CD14-positive monocyte (primary cell): Measurements from ENCODE around the gene ARMCX4. TPM values are rescaled to one million over a fixed set of nuclear protein-coding genes. Genes with fewer than 3 reads are reported as not detected.

Source experiments
- DNase-seq, 3 donors: peaks; one replicate each; pipeline ENCODE4 v3.0.0-alpha.2; 2011 to 2022
- H2AFZ ChIP-seq: 2 replicates; pipeline ENCODE4 v1.6.0; 2012; ENCODE audit warnings: mild to moderate bottlenecking, low read depth, low read length, inconsistent platforms; ENCODE audit not compliant: insufficient read depth, poor library complexity, severe bottlenecking
- H3K27ac ChIP-seq, 2 donors: 1 replicate in 1 of 2; 2 replicates in 1 of 2; pipeline ENCODE4 v1.5.1; 2012 to 2013; ENCODE audit warnings: low read length in 2 of 2, control low read depth in 1 of 2, inconsistent platforms in 1 of 2, low read depth in 1 of 2, mild to moderate bottlenecking in 1 of 2
- H3K27me3 ChIP-seq, 2 donors: one replicate each; pipeline versions ENCODE4 v1.6.0 to v1.6.1; 2011 to 2013; ENCODE audit warnings: low read length in 2 of 2; ENCODE audit not compliant: control insufficient read depth in 2 of 2, insufficient read depth in 2 of 2
- H3K36me3 ChIP-seq, 2 donors: replicated peaks in 1 of 2; 1 replicate in 1 of 2; 2 replicates in 1 of 2; pipeline versions ENCODE4 v1.5.1 to v1.6.1; 2012 to 2013; ENCODE audit warnings: low read length in 2 of 2, control low read depth in 1 of 2, inconsistent platforms in 1 of 2, mild to moderate bottlenecking in 1 of 2; ENCODE audit not compliant: insufficient read depth in 2 of 2, control insufficient read depth in 1 of 2
- H3K4me1 ChIP-seq, 2 donors: 1 replicate in 1 of 2; 2 replicates in 1 of 2; pipeline versions ENCODE4 v1.5.1 to v1.6.1; 2012 to 2013; ENCODE audit warnings: low read length in 2 of 2, control low read depth in 1 of 2, inconsistent platforms in 1 of 2, mild to moderate bottlenecking in 1 of 2, moderate library complexity in 1 of 2; ENCODE audit not compliant: insufficient read depth in 2 of 2, control insufficient read depth in 1 of 2
- H3K4me2 ChIP-seq: replicated peaks from 2 replicates; pipeline ENCODE3; 2012; ENCODE audit warnings: low read length, moderate library complexity, mild to moderate bottlenecking; ENCODE audit not compliant: poor library complexity, severe bottlenecking; ENCODE audit errors: extremely low read depth
- H3K4me3 ChIP-seq, 3 experiments: fragments of 200-600 bp in 1 of 3; sonication (generic) in 1 of 3; replicated peaks in 1 of 3; 1 replicate in 2 of 3; 2 replicates in 1 of 3; pipeline ENCODE4 v1.5.1; 2011 to 2013; ENCODE audit warnings: low read length in 3 of 3, mild to moderate bottlenecking in 3 of 3, control low read depth in 2 of 3, low read depth in 2 of 3, inconsistent platforms in 1 of 3, moderate library complexity in 1 of 3
- H3K79me2 ChIP-seq: 2 replicates; pipeline ENCODE4 v1.6.0; 2012; ENCODE audit warnings: mild to moderate bottlenecking, control low read depth, inconsistent platforms, low read length, moderate library complexity; ENCODE audit not compliant: insufficient read depth
- H3K9ac ChIP-seq: 2 replicates; pipeline ENCODE4 v1.6.0; 2017; ENCODE audit warnings: low read length, mild to moderate bottlenecking; ENCODE audit not compliant: insufficient read depth, poor library complexity, severe bottlenecking
- H3K9me3 ChIP-seq, 2 donors: replicated peaks in 1 of 2; 1 replicate in 1 of 2; 2 replicates in 1 of 2; pipeline versions ENCODE4 v1.5.1 to v1.6.1; 2012 to 2013; ENCODE audit warnings: low read length in 2 of 2, control low read depth in 1 of 2; ENCODE audit not compliant: control insufficient read depth in 1 of 2, insufficient read depth in 1 of 2
- H4K20me1 ChIP-seq: 2 replicates; pipeline ENCODE4 v1.6.0; 2012; ENCODE audit warnings: mild to moderate bottlenecking, low read length, control low read depth, moderate library complexity; ENCODE audit not compliant: insufficient read depth
- H3K27ac Mint-ChIP-seq, 7 donors: one replicate each; pipeline ENCODE4 v1.8.0; 2020; ENCODE audit warnings: mild to moderate bottlenecking in 7 of 7, mixed read lengths in 7 of 7, moderate library complexity in 6 of 7, inconsistent platforms in 2 of 7
- H3K27me3 Mint-ChIP-seq, 3 donors: one replicate each; pipeline ENCODE4 v1.8.0; 2021 to 2022; ENCODE audit warnings: low read depth in 3 of 3, mild to moderate bottlenecking in 3 of 3, mixed read lengths in 3 of 3, moderate library complexity in 3 of 3, inconsistent platforms in 1 of 3
- H3K36me3 Mint-ChIP-seq, 2 donors: one replicate each; pipeline ENCODE4 v1.8.0; 2020; ENCODE audit warnings: mixed read lengths in 2 of 2, inconsistent platforms in 1 of 2, mild to moderate bottlenecking in 1 of 2
- H3K4me1 Mint-ChIP-seq: one replicate; pipeline ENCODE4 v1.8.0; 2020; ENCODE audit warnings: mild to moderate bottlenecking, mixed read lengths
- H3K4me3 Mint-ChIP-seq, 2 donors: one replicate each; pipeline ENCODE4 v1.8.0; 2020; ENCODE audit warnings: mild to moderate bottlenecking in 2 of 2, mixed read lengths in 2 of 2, moderate library complexity in 1 of 2
- H3K9me3 Mint-ChIP-seq, 7 donors: one replicate each; pipeline ENCODE4 v1.8.0; 2020 to 2022; ENCODE audit warnings: mixed read lengths in 7 of 7, mild to moderate bottlenecking in 6 of 7, moderate library complexity in 6 of 7, inconsistent platforms in 2 of 7
- WGBS: methylation state at CpG from one replicate; pipeline ENCODE4 v1.1.5; 2013; ENCODE audit warnings: missing lambda C conversion rate; ENCODE audit not compliant: insufficient coverage; 5-methylcytosine and 5-hydroxymethylcytosine counted together
- intact Hi-C, 2 donors: fragments of 100-400 bp; cut with micrococcal nuclease; formaldehyde crosslinking; loops; one replicate each; pipeline versions ENCODE4 v1.15.0 to v1.15.1; 2023
- polyA plus RNA-seq, 3 donors: library from polyadenylated mRNA; depleted of rRNA in 1 of 3; unstranded in 2 of 3; stranded (reverse) in 1 of 3; fragments of 300-500 nt in 2 of 3; fragments of >200 nt in 1 of 3; fragmentation: Illumina TruSeq in 2 of 3; gene quantifications; 1 replicate in 2 of 3; 2 replicates in 1 of 3; pipeline ENCODE4 v1.2.3, GENCODE V29; 2012 to 2021
- TF ChIP-seq, protein P1 (sequence below): fragments of 200-600 bp; IDR thresholded peaks from one replicate; pipeline ENCODE4 v1.8.0; 2022; ENCODE audit warnings: antibody characterized with exemption, mild to moderate bottlenecking

ARMCX4 gene
- polyA plus RNA-seq, 3 donors = 0.66 to 4.4 TPM; not detected in 1

GRCh38 chrX:101530944-101531343, 45.7 kb downstream of the ARMCX4 start:
- no peaks in the 10 kb centered on the region for H4K20me1 ChIP-seq
- H3K9me3 Mint-ChIP-seq = peaks cover 0 to 14% (median 3%) of the 10 kb centered on the region in 7 donors
- H3K4me2 ChIP-seq = no peak overlapping the region
- H3K27ac ChIP-seq = no peak overlapping the region
- no peak overlapping the region for H2AFZ ChIP-seq
- DNase-seq = no peak
- peaks cover 0 to 2% (median 0%) of the 10 kb centered on the region in 3 donors for H3K27me3 Mint-ChIP-seq
- TF ChIP-seq, protein P1, sequence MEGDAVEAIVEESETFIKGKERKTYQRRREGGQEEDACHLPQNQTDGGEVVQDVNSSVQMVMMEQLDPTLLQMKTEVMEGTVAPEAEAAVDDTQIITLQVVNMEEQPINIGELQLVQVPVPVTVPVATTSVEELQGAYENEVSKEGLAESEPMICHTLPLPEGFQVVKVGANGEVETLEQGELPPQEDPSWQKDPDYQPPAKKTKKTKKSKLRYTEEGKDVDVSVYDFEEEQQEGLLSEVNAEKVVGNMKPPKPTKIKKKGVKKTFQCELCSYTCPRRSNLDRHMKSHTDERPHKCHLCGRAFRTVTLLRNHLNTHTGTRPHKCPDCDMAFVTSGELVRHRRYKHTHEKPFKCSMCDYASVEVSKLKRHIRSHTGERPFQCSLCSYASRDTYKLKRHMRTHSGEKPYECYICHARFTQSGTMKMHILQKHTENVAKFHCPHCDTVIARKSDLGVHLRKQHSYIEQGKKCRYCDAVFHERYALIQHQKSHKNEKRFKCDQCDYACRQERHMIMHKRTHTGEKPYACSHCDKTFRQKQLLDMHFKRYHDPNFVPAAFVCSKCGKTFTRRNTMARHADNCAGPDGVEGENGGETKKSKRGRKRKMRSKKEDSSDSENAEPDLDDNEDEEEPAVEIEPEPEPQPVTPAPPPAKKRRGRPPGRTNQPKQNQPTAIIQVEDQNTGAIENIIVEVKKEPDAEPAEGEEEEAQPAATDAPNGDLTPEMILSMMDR = no peak
- H3K9ac ChIP-seq = no peak overlapping the region
- H3K36me3 ChIP-seq = no peaks in the 10 kb centered on the region
- H3K4me3 Mint-ChIP-seq = no peak overlapping the region
- H3K36me3 Mint-ChIP-seq = no peaks in the 10 kb centered on the region
- H3K4me3 ChIP-seq = no peak overlapping the region
- no peaks in the 10 kb centered on the region for H3K79me2 ChIP-seq
- no peaks in the 10 kb centered on the region for H3K27me3 ChIP-seq
- no peaks in the 10 kb centered on the region for H3K9me3 ChIP-seq
- H3K4me1 Mint-ChIP-seq = no peaks in the 10 kb centered on the region
- no CpG with 5 or more reads among the region's 2 CpGs for WGBS
- no peaks in the 10 kb centered on the region for H3K4me1 ChIP-seq
- H3K27ac Mint-ChIP-seq = no peak overlapping the region
- intact Hi-C loops = no loop called here

Other genes starting within 250 kb of the ARMCX4 start
- gene TAF7L, start 194.1 kb upstream of the ARMCX4 start, polyA plus RNA-seq = not detected
- 1 to 10 TPM; 1.9 to 2.5 (median 2.4) TPM for gene TIMM8A, start 136.7 kb upstream of the ARMCX4 start, polyA plus RNA-seq
- 10 to 100 TPM; 74.1 to 92.9 (median 82.9) TPM for gene BTK, start 99.3 kb upstream of the ARMCX4 start, polyA plus RNA-seq
- 1,000 to 10,000 TPM in 1 of 3 donors, 100 to 1,000 TPM in 2; 833 to 2,390 (median 875) TPM for gene RPL36A, start 94.4 kb upstream of the ARMCX4 start, polyA plus RNA-seq
- 100 to 1,000 TPM in 1 of 3 donors, 10 to 100 TPM in 2; 64.0 to 101 (median 80.0) TPM for gene GLA, start 77.5 kb upstream of the ARMCX4 start, polyA plus RNA-seq
- 100 to 1,000 TPM in 2 of 3 donors, 10 to 100 TPM in 1; 27.7 to 163 (median 118) TPM for gene HNRNPH2, start 77.2 kb upstream of the ARMCX4 start, polyA plus RNA-seq
- 1 to 10 TPM; 1.4 to 3.4 (median 1.6) TPM for gene ARMCX1, start 65.1 kb downstream of the ARMCX4 start, polyA plus RNA-seq
- gene ARMCX6, start 132.5 kb downstream of the ARMCX4 start, polyA plus RNA-seq = 10 to 100 TPM; 20.9 to 29.9 (median 21.1) TPM
- gene ARMCX3, start 137.7 kb downstream of the ARMCX4 start, polyA plus RNA-seq = 10 to 100 TPM; 13.7 to 18.3 (median 14.4) TPM
- gene ARMCX2, start 174.4 kb downstream of the ARMCX4 start, polyA plus RNA-seq = under 1 TPM; 0.27 to 0.63 (median 0.61) TPM